Peyer's patch (tissue), 4 donors: ENCODE results near the gene NSRP1. TPM values are rescaled to one million over a fixed set of nuclear protein-coding genes. Genes with fewer than 3 reads are reported as not detected.

Experiments used
- DNase-seq, 3 donors: peaks; one replicate each; pipeline ENCODE4 v3.0.0-alpha.2; 2017 to 2019
- H3K27ac ChIP-seq, 4 donors: fragments of 200-600 bp; sonication (generic); one replicate each; pipeline ENCODE4 v1.5.1; 2016 to 2019
- H3K27me3 ChIP-seq, 2 donors: fragments of 200-600 bp; sonication (generic); one replicate each; pipeline ENCODE4 v1.5.1; 2019
- H3K36me3 ChIP-seq, 3 donors: fragments of 200-600 bp; sonication (generic); one replicate each; pipeline ENCODE4 v1.5.1; 2016 to 2019
- H3K4me1 ChIP-seq, 4 donors: fragments of 200-600 bp; sonication (generic); one replicate each; pipeline ENCODE4 v1.5.1; 2016 to 2019
- H3K4me3 ChIP-seq, 4 donors: fragments of 200-600 bp; sonication (generic); 1 replicate in 3 of 4; 2 replicates in 1 of 4; pipeline ENCODE4 v1.5.1; 2016 to 2019; ENCODE audit warnings: mild to moderate bottlenecking in 1 of 4
- H3K9me3 ChIP-seq, 4 donors: fragments of 200-600 bp; sonication (generic); one replicate each; pipeline ENCODE4 v1.5.1; 2016 to 2019; ENCODE audit warnings: mild to moderate bottlenecking in 1 of 4
- CTCF ChIP-seq, 6 experiments: fragments of 450-650 bp in 4 of 6; fragments of 200-600 bp in 2 of 6; sonication (generic) in 1 of 6; IDR thresholded peaks; one replicate each; pipeline ENCODE4 v1.5.1; 2017 to 2019; ENCODE audit warnings: antibody characterized with exemption in 6 of 6, mild to moderate bottlenecking in 3 of 6, moderate library complexity in 1 of 6
- POLR2A ChIP-seq, 2 donors: fragments of 450-650 bp; IDR thresholded peaks; one replicate each; pipeline ENCODE4 v1.5.1; 2017; ENCODE audit warnings: antibody characterized with exemption in 2 of 2, mild to moderate bottlenecking in 2 of 2, moderate library complexity in 2 of 2
- total RNA-seq, 4 donors: library from RNA; depleted of rRNA; stranded (reverse); fragments of >200 nt; gene quantifications; one replicate each; pipeline ENCODE4 v1.1.0, GENCODE V29; 2016

Gene NSRP1
- total RNA-seq, 4 donors from 2014 or later: 16.5 to 134 (median 30.6) TPM

GRCh38 chr17:30160419-30161172 is 44.0 kb downstream of the NSRP1 start:
- Histone ChIP-seq H3K9me3 (no peaks in the 10 kb centered on the region), H3K27ac (no peak overlapping the region), H3K36me3 (peaks cover 0 to 8% (median 0%) of the 10 kb centered on the region in 3 donors), H3K4me3 (no peak overlapping the region), H3K4me1 (no peaks in the 10 kb centered on the region), H3K27me3 (no peaks in the 10 kb centered on the region)
- no peak for DNase-seq
- TF ChIP-seq CTCF (IDR thresholded peaks at IDR 0.05): no peak
- TF ChIP-seq POLR2A (IDR thresholded peaks at IDR 0.05): no peak

- Histone ChIP-seq H3K9me3 (no peaks in the 10 kb centered on the region), H3K36me3 (peaks cover 0 to 8% (median 0%) of the 10 kb centered on the region in 3 donors), H3K4me3 (no peak overlapping the region), H3K4me1 (no peaks in the 10 kb centered on the region), H3K27ac (no peak overlapping the region), H3K27me3 (no peaks in the 10 kb centered on the region)
- no peak for TF ChIP-seq CTCF (IDR thresholded peaks at IDR 0.05)
- TF ChIP-seq POLR2A (IDR thresholded peaks at IDR 0.05): no peak
- no peak for DNase-seq
These were observed 45.0 kb downstream of the NSRP1 start for GRCh38 chr17:30161601-30162000.

GRCh38 chr17:30164531-30164930 is 47.9 kb downstream of the NSRP1 start:
- Histone ChIP-seq H3K9me3 (no peaks in the 10 kb centered on the region), H3K27me3 (no peaks in the 10 kb centered on the region), H3K27ac (no peak overlapping the region), H3K4me1 (no peaks in the 10 kb centered on the region), H3K36me3 (peaks cover 0 to 8% (median 0%) of the 10 kb centered on the region in 3 donors), H3K4me3 (no peak overlapping the region)
- TF ChIP-seq POLR2A (IDR thresholded peaks at IDR 0.05): no peak
- DNase-seq: no peak

- H3K4me1 ChIP-seq: no peaks in the 10 kb centered on the region
- H3K36me3 ChIP-seq: peaks cover 0 to 8% (median 0%) of the 10 kb centered on the region in 3 donors
- no peaks in the 10 kb centered on the region for H3K9me3 ChIP-seq
- no peaks in the 10 kb centered on the region for H3K27me3 ChIP-seq
- H3K4me3 ChIP-seq: no peak overlapping the region
- no peak for TF ChIP-seq CTCF (IDR thresholded peaks at IDR 0.05)
- TF ChIP-seq POLR2A (IDR thresholded peaks at IDR 0.05): no peak
- no peak for DNase-seq
- no peak overlapping the region for H3K27ac ChIP-seq
These were observed 48.5 kb downstream of the NSRP1 start for GRCh38 chr17:30165147-30165546.

- DNase-seq: no peak
- Histone ChIP-seq H3K36me3 (peaks cover 0 to 8% (median 0%) of the 10 kb centered on the region in 3 donors), H3K4me3 (no peak overlapping the region), H3K27ac (no peak overlapping the region), H3K9me3 (no peaks in the 10 kb centered on the region), H3K4me1 (no peaks in the 10 kb centered on the region), H3K27me3 (no peaks in the 10 kb centered on the region)
- TF ChIP-seq CTCF (IDR thresholded peaks at IDR 0.05) (no peak), POLR2A (IDR thresholded peaks at IDR 0.05) (no peak)
These were observed 49.3 kb downstream of the NSRP1 start for GRCh38 chr17:30165960-30166359.

- Histone ChIP-seq H3K4me1 (no peaks in the 10 kb centered on the region), H3K9me3 (no peaks in the 10 kb centered on the region), H3K27ac (no peak overlapping the region), H3K27me3 (no peaks in the 10 kb centered on the region), H3K36me3 (peaks cover 0 to 10% (median 0%) of the 10 kb centered on the region in 3 donors), H3K4me3 (no peak overlapping the region)
- no peak for TF ChIP-seq POLR2A (IDR thresholded peaks at IDR 0.05)
- no peak for TF ChIP-seq CTCF (IDR thresholded peaks at IDR 0.05)
- DNase-seq: no peak
These were observed 53.9 kb downstream of the NSRP1 start for GRCh38 chr17:30170415-30170987.
